HG03571 (cell line): Measurements from ENCODE around the gene ZNF536.

Experiments
- ATAC-seq: cut with Tn5 transposase; IDR thresholded peaks from one replicate; pipeline ENCODE4 v1.9.1; 2021; ENCODE audit not compliant: unreplicated experiment

Gene ZNF536

GRCh38 chr19:30555075-30555790, 183.0 kb downstream of the ZNF536 start:
- no peak for ATAC-seq

GRCh38 chr19:30555791-30556110, 183.6 kb downstream of the ZNF536 start:
- no peak for ATAC-seq

DNA sequence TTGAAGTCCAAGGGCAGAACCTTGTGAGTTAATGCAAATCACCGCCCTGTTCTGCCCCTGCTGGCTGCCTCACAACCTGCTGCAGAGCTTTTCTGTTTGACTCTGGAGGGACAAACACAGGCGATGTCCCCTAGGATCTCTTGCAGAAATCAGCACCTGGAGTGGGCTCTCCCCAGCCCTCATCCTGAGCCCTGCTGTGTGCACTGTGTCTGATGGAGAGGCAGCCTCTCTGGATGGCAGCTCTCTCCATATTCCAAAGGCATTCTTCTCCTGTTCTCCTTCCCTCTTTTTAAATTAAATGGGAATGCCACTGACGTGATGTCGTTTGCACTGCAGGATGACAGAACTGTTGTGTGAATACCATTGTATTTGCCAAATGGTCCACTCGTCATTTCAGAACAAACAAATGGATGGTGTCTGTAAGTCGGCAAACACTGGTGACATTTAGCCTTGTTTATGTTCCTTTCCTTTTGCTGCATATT, 184.1 kb downstream of the ZNF536 start:
- ATAC-seq: no peak

- no peak for ATAC-seq
Observed at GRCh38 chr19:30557212-30557611, 185.0 kb downstream of the ZNF536 start.

- ATAC-seq: no peak
Observed at GRCh38 chr19:30557927-30558557, 185.9 kb downstream of the ZNF536 start.

DNA sequence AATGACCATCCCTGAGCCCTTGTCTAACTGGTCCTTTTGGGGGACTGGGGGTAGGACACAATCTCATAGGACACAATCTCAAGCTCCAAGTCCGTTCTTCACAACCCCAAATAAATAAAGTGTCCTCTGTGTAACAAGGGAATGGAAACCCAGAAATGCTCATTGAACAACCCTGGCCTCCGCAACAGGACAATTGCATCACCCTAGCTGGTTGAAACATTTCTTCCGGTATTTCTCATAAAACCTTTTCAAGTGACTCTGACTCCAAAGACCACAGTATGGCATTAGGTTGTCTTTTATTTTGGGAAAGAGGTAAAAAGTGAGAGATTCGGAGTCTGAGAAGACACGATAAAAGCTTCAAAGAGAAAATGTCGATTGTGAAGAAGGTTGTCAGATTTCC, 186.6 kb downstream of the ZNF536 start:
- no peak for ATAC-seq

- no peak for ATAC-seq
Observed at GRCh38 chr19:30559446-30559845, 187.3 kb downstream of the ZNF536 start.

GRCh38 chr19:30562981-30563380, 190.8 kb downstream of the ZNF536 start:
- ATAC-seq: no peak

- ATAC-seq: no peak
Observed at GRCh38 chr19:30563691-30564090, 191.5 kb downstream of the ZNF536 start.

GRCh38 chr19:30564551-30565011, 192.4 kb downstream of the ZNF536 start:
- no peak for ATAC-seq

- no peak for ATAC-seq
Observed at GRCh38 chr19:30565636-30566035, 193.5 kb downstream of the ZNF536 start.

DNA sequence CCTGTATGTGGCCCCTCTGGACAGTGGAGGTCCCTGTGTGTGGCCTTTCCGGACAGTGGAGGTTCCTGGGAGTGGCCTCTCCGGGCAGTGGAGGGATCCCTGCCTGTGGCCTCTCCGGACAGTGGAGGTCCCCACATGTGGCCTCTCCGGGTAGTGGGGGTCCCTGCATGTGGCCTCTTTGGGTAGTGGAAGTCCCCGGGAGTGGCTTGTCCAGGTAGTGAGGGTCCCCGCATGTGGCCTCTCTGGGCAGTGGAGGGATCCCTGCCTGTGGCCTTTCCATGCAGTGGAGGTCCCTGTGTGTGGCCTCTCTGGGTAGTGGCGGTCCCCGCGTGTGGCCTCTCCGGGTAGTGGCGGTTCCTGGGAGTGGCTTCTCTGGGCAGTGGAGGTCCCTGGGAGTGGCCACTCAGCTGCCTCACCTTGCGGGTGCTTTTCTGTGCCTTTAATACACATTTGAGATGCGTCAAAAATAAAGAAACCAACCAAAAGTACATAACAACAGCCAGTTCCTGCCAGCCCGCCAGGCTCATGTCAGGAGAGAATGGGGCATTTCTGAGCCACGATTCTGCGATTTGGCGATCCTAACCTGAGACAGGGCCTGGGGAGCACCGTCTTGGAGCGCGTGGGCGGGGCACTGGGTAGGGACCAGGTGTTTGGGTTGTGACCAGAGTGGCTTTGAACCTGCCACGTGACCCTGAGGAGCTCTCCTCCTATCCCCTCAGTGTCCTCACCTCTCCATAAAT, 194.7 kb downstream of the ZNF536 start:
- ATAC-seq: no peak

- ATAC-seq: no peak
Observed at GRCh38 chr19:30567536-30568232, 195.5 kb downstream of the ZNF536 start.

GRCh38 chr19:30570194-30570593, 198.0 kb downstream of the ZNF536 start:
- no peak for ATAC-seq

DNA sequence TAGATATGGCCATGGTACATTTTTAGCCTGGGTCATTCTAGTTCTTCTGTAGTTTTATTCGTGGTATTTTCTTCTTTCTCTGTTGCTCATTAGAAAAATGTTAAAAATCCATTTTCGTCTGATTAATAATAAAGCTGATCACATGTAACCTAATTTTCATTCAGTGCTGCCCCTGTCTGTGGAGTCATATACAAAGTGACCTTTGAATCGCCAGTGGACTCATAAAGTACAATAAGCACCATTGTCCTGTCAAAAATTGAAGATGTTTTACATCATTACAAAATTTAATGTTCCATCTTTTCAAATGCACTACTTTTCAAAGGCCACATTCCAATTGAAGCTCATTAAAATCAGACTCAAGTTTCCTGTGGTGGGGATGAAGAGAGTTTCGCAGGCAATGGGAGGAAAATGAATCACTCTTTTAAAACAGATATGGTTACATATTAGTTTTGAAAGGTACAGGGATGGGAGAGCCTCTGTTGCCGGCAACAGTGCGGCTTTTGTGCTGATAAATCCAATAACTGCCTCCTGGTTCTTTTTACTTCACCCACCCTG, 205.4 kb downstream of the ZNF536 start:
- ATAC-seq: no peak

- no peak for ATAC-seq
Observed at GRCh38 chr19:30579419-30579818, 207.2 kb downstream of the ZNF536 start.

- no peak for ATAC-seq
Observed at GRCh38 chr19:30580673-30581072, 208.5 kb downstream of the ZNF536 start.

GRCh38 chr19:30584090-30584489, 211.9 kb downstream of the ZNF536 start:
- no peak for ATAC-seq

- ATAC-seq: no peak
Observed at GRCh38 chr19:30587869-30588268, 215.7 kb downstream of the ZNF536 start.

DNA sequence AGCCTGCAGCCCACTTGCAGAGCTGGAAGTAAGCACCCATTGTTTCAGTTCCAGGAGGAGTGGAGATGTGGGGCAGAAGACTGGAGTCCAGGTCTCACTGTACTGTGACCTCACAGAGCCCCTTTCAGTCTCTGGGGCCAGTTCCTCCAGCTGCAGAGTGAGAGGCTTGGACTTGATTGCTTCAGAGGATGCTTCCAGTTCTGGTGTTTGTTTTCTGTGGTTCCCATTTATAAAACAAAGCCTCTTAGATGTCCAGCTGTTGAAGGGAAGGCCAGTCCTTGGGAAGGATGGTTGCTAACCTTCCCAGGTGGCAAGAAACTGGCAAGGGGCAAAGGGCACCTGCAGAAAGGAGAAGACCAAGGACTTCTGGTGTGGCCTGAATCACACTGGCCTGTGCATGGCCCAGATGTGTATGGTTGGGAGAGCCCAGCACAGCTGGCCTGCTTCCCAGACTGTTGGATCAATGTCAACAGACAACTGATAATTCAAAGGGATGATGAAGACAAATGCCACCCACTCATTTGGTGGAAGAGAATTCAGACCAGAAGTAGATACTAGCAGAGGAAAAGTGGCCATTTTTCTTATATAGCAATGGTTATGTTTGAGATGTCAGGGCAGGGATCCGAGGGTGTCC, 218.5 kb downstream of the ZNF536 start:
- no peak for ATAC-seq

GRCh38 chr19:30593356-30593755, 221.2 kb downstream of the ZNF536 start:
- no peak for ATAC-seq
